Measurements from ENCODE around the gene MCM5.
"Not testable (repeated sequence)": the region's sequence is repeated elsewhere in the genome, so short reads cannot be mapped to it uniquely, and the experiment has no call there.

The MCM5 gene

DNA sequence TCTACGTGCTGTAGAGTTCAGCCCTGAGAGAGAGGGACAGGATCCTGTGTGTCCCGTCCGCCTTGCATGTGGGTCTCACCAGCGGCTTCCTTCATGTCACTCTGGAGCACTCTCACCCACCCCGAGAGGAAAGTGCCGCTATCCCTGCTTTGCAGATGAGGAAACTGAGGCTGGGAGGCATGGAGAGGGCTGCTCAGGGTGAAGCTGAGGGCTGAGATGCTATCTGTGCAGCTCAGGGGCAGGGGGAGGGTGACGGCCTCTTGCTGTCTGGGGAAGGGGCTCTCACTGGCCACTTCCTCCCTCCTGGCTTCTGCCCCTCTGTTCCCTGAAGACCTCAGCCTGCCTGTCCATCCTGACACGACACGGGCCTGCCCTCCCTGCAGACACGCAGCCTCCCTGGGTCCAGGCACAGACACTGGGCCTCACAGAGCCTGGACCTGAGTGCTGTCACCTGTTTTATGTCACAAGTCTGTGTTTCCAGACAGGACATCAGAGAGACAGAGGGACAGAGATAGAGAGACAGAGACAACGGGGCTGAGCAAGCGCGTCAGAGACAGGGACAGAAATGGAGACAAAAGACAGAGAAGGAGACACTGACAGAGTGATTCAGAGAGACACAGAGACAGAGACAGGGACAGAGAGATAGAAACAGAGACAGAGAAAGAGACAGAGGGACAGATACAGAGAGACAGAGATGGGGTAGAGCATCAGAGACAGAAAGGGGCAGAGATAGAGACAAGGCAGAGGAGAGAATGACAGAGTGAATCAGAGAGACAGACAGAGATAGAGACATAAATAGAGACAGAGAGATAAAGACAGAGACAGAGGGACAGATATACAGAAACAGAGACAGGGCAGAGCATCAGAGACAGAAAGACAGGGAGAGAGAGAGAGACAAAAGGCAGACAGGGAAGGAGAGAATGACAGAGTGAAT, 53.1 kb downstream of the MCM5 start:
- no peak for DNase-seq

DNA sequence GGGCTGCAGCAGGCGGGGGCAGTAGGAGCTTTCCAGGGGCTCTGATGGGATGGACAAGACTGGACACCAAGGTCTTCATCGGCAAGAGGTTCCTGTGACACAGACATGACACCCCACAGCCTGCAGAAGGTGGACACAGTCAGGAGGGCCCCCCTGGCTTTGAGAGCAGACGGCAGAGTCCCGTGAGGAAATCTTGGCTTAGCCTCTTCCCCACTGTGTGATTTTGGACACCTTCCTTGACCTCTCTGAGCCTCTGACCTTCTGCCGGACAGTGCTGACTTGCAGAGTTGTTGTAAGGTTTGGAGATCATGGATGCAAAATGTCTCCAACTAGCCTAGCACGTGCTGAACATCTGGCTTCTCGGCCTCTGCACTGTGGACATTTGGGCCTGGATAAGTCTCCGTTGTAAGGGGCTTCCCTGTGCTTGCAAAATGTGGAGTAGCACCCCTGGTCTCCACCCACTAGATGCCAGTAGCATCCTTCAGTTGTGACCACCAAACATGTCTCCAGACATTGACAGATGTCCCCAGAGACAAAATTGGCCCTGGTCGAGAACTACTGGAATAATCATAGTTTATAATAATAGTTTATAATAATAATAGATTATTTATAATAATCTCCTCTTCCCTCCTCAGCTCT, 54.6 kb downstream of the MCM5 start:
- no peak for DNase-seq

DNA sequence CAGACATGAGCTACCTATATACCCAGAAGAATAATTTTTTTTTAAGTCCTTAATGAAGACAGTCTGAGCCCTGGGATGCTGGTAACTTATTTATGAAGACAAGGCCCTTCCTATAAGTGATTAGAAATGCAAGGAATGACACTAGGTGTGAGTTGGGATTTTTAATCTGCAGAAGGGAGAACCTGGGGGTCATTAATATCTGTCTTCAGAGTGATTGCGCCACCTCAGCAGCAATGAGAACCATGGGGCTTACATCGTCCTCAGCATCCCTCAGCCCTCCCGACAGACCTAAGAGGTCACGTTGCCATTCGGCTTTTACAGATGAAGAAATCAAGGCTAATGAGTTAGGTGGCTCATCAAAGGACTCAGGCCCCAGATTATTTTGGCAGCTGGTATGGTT, 55.6 kb downstream of the MCM5 start:
- no peak for DNase-seq

DNA sequence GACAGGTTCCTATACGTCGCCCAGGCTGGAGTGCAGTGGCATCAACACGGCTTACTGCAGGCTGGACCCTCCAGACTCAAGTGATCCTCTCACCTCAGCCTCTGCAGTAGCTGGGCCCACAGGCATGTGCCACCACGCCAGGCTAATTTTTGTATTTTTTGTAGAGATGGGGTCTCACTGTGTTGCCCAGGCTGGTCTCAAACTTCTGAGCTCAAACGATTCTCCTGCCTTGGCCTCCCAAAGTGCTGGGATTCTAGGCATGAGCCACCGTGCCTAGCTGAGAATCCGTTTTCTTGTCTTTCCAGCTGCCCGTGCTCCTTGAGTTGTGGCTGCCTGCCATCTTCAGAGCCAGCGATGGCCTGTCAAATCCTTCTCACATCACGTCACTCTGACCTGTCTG, 56.8 kb downstream of the MCM5 start:
- no peak for DNase-seq

DNA sequence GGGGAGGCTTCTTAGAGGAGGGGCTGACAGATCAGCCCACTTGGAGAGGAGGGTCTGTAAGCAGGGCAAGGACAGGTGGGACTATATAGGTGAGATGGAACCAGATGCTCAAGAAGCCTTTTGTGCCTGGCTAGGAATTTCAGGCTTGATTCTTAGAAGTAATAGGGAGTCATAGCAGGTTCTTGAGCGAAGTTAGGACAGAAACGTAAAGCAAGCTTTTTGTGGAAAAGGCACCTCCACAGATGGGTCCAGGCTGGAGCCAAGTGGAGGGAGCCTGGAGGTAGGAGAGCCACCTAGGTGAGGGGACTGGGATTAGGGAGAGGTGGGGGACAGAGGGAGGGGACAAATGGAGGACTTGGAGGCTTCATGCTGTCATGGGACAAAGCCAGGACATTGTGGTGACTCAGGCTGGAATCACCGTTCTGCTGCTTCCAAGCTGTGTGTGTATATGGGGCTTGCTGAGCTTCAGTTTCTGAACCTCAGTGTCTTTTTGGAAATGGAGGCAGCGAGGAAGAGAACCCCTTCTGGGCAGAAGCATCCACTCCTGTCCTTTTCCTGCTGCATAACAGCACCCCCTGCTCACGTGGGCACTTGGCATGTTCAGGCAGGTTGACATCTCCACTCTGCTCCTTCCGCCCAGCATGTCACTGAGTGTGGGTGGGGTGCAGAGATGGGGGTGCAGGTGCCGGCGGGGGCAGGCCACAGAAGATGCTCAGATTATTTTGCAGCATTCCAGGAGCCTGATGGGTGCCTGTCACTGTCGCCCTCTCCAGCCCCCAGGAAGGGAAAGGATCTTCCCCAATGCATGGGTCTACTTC, 58.0 kb downstream of the MCM5 start:
- DNase-seq, result peak; percentile 6

DNA sequence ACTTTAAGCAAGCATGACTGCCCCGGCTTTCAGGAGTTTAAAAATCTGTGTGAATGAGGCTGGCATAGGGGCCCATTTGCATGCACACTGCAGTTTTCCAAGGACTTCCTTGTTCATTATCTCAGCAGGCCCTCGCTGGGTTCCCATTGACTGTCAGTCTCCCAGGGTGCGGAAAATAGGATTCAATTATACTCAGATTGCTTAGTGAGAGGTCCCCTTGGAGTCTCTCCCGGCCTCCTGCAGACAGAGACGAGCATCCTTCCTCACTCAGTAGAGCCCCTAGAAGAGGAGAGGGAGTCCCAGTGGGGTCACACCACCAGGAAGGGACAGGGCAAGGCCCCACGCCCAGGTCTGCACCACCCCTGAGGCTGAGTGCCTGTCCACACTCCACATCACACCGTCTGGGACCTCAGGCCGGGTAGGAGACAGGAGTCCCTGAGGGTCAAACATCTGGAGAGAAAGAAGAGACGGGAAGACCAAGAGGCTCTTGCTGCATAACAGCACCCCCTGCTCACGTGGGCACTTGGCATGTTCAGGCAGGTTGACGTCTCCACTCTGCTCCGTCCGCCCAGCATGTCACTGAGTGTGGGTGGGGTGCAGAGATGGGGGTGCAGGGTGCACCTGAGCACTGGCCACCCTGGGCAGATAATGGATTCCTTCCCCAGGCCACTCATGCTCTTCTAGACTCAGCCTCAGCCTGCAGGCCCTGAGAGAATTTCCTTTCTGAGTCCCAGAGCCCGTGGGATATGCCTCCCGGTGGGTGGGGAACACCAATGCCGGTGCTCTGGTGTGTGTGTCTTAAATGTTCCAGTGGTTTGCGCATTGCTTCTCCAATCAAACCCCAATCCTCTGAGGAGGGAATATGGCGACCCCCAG, 58.8 kb downstream of the MCM5 start:
- no peak for DNase-seq

DNA sequence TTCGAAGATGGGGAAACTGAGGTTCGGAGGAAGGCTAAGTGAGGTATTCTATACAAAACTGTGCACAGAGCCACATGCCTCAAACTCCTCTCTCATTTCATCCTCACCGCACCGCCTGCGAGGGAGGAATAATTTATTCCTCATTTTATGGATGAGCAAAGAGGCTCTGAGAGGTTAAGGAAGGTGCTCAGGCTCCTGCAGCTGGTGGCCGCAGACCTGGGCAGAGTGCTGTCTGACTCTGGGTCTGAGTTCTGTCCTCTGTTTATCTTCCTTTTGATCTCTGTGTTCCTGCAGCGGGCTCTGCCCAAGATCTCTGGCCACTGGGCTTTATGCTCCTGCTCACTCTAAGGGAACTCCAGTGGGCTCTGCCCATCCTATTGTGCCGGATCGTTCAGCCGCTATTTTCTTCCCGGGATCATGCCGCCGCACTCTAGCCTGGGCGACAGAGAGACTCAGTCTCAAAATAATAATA, 59.5 kb downstream of the MCM5 start:
- no peak for DNase-seq

DNA sequence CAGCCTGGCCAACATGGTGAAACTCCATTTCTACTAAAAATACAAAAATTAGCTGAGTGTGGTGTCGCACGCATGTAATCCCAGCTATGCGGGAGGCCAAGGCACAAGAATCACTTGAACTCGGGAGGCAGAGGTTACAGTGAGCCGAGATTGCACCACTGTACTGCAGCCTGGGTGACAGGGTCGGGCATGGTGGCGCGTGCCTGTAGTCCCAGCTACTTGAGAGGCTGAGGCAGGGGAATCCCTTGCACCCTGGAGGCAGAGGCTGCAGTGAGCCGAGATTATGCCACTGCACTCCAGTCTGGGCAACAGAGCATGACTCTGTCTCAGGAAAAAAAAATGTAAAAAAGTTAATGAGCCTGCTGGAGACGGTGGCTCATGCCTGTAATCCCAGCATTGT, 60.0 kb downstream of the MCM5 start:
- DNase-seq, result not testable (repeated sequence)

DNA sequence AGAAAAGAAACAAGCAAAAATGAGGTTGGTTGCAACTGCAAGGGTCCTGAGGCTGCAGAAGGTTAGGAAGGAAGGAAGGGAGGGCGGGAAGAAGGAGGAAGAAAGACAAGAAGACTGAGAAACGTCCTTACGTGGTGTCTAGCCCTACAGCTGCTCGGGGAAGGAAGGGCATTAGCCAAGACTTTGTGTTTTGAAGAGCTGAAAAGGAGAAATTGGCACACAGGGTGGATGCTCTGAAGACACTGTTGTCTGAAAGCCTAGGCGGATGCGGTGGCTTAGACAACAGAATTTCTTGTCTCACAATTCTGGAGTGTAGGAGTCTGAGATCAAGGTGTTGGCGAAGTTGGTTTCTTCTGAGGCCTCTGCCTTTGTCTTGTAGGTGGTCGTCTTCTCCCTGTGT, 60.7 kb downstream of the MCM5 start:
- no peak for DNase-seq

DNA sequence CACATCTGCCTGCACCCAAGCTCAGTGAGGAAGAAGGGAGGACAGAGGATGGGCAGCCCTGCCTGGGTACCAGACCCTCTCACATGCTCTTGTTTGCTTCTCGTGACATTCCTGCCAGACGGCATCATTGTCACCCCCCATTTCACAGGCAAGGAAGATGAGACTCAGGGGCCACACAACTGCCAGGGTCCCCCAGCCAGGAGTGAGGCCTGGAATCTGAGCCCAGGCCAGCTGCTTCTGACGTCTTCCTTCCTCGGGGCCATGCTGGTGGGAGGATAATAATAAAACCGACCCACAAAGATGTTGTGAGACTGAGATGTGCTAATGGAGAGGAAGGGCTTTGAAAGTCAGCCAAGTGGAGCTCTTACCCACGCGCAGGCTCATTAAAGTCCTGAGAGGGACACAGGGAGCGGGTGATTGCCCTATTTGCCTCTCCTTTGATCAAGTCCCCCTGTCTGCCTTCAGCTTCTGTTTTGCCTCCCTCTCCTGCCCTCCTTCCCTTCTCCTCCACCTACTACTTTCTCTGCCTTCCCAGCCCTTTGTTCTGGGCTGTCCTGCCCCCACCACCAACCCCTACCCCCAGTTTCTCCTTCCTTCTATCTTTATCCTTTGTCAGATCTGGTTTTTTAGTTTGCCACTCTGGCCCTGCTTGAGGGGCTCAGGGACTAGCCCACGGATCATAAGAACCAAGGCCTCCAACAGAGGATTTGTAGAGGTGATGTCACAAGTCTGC, 62.7 kb downstream of the MCM5 start:
- DNase-seq, result peak; percentile 13

DNA sequence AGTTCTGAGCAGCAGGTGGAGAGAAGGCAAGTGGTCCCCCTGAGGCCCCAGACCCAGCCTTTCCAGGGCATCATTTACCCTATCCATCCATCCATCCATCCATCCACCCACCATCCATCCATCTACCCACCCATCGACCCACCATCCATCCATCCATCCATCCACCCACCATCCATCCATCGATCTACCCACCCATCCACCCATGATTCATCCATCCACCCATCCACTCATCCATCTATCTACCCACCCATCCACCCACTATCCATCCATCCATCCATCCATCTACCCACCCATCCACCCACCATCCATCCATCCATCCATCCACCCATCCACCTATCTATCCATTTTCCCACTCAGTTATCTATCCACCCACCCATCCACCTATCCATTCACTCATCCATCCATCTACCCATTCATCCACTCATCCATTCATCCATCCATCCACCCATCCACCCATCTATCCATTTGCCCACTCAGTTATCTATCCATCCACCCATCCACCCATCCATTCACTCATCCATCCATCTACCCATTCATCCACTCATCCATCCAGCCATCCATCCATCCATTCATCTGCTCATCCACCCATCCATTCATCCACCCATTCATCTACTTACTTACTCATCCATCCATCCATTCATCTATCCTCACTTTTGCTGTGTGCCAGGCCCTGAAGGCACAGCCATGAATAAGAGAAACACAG, 63.4 kb downstream of the MCM5 start:
- DNase-seq, result no peak

DNA sequence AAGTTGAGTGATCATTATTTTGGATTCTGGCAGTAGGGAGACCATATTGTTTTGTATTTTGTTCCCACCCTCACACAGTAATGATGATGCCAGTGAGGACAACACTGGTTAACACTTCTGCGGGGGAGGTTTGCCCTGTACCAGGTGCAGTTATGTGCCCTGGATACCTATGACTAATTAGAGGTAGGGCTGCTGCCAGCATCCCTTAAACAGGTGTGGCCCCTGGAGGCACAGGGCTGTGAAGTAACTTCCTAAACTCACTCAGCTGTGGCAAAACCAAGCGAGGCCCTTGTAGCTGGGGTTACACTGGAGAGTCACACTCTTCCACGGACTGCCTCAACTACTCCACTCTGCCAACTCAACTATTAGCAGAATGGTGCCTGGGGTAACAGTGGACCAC, 64.5 kb downstream of the MCM5 start:
- DNase-seq, result no peak

DNA sequence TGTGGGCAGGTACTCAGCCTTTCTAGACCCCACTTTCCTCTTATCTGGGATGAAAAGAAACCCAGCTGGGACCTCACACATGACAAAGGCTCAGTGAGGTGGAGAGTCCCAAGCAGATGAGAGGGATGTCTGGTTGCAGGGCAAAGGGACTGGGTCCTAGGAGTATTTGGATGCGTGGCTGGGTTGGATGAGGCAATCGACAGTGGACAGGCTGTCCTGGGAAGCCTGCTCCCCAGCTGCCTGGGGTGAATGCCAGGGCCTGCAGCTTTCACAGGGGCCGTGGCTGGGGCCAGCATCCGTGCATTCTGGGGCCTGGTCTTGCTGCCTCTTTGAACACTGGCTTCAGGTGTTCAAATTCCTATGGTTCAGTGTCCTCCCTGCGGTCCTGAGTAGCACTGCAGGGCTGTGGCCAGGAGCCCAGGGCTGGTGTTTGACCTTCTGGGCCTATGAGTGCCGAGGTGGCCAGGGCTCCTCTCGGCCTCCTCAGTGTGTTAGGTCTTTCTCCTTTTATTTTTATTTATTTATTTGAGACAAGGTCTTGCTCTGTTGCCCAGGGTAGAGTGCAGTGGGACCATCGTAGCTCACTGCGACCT, 65.3 kb downstream of the MCM5 start:
- no peak for DNase-seq

DNA sequence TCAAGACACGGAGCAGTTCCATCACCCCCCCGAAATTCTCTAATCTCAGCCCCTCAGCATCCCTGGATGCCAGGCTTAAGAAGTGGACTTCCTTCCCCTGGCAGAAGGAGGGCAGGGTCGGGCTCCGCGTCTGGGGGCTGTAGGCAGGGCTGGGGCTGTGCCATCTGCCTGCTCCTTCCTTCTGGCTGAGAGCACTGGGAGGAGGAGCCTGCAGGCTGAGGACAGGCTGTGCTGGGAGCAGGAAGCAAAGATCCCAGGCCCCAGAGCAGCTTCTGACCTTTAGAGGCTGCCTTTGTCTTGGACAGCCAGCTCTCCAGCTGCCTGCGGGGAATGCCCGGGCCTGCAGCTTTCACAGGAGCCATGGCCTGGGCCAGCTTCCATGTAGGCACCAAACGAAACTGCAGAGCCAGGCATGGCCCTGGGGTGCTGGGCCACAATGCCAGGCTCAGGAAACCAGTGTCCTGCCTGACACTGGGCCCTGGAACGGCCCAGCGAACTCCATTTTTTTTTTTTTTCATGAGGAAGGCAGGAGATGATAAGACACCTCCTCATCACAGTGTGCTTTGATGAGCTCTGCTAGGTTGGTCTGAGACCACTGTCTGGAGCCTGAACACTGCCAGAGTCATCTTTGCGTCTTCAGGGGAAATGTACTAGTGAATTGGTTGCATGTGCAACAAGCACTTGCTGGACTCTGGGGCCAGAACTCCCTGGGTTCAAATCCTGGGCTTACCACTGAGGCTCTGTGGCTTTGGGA, 67.9 kb downstream of the MCM5 start:
- DNase-seq, result no peak

DNA sequence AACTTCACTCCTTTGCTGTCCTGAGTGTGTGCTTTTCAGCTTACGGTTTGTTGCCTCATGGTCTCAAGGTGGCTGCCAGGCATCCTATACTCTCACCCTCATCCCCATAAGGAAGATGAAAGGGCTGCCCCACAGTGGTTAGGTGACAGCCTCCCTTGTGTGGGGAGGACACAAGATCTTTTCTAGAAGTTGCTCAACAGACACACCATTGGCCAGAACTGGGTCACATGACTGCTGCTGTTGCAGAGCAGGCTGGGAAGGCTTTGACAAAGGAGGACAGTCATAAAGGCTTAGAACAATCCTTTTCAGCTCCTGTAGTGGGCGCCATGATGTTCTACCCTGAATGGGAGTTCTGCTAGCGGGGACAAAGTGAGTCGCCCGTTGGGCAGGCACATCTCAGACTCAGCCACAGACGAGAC, 71.0 kb downstream of the MCM5 start:
- no peak for DNase-seq

DNA sequence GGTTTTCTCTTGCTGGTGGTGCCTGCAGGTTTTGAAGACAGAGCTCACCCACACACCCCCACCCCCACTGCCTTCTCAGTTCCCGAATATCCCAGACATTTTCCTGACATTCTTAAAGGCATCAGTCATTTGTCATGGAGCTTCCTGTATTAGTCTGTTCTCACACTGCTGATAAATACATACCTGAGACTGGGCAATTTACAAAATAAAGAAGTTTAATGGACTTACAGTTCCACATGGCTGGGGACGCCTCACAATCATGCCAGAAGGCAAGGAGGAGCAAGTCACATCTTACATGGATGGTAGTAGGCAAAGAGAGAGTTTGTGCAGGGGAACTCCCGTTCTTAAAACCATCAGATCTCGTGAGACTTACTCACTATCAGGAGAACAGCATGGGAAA, 71.6 kb downstream of the MCM5 start:
- DNase-seq, result not testable (repeated sequence)

DNA sequence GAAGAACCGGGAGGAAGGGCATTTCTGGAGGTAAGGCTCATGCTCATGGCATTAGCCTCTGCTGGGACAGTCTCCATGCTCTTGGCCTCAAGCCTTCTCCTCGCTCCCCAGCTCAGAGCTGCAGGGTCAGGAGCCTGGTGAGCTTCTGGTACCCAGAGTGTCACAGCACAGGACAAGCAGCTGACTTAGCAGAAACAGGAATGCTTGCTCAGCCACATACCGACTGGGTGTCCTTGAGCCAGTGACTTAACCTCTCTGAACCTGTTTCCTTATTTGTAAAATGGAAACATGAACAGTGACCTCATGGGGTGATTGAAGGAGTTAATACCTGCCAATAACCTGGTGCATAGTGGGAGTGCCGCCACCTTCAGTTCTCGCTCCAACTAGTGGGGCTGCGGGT, 72.5 kb downstream of the MCM5 start:
- no peak for DNase-seq

DNA sequence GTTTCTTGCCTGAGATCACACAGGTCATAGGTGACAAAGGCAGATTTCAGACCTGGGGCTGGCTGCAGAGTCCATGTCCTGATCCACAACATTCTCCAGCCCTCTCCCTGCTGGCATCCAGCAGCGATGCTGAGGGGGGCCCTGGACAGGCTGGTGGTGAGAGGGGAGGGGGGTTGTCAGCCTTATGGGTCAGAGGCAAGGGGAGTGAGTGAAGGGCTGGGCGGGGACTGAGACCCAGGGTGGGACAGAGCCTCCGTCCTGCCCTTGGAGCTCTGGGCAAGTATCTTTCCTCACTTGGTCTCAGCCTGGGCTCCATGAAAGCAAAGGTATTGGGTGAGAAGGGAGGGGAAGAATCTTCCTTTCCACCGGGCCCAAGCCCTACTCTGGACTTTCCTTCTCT, 74.0 kb downstream of the MCM5 start:
- no peak for DNase-seq

Measured in NCI-H1105 treated with DMSO at 0.1 percent for 48 hours (cell line).